NCI-H2107 treated with DMSO at 0.1 percent for 48 hours (cell line): ENCODE data around the gene RPS17.
"Not testable (repeated sequence)": the region's sequence is repeated elsewhere in the genome, so short reads cannot be mapped to it uniquely, and the experiment has no call there.

Source experiments
- DNase-seq: peaks from one replicate; lab custom pipeline; 2025; ENCODE audit not compliant: unreplicated experiment; lab: John Stamatoyannopoulos, UW

The RPS17 gene

DNA sequence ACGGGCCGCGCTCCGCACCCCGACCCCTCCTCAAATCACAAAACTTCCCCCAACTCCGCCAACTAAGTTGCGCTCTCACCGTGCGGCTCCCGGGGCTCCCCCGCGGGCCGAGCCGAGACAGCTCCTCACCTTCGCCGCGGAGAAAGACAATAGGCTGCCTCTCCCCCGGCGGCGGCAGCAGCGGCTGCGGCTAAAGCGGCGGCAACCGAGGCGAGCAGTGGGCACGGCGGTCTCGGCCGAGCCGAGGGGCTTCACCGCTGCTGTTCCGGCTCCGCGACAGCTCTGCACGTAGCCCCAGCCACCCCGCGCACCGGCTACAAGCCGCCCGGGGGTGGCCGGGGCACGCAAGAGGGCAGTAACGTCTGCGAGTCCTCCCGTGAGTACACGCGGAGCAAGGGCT, 26.7 kb downstream of the RPS17 start:
- not testable (repeated sequence) for DNase-seq

DNA sequence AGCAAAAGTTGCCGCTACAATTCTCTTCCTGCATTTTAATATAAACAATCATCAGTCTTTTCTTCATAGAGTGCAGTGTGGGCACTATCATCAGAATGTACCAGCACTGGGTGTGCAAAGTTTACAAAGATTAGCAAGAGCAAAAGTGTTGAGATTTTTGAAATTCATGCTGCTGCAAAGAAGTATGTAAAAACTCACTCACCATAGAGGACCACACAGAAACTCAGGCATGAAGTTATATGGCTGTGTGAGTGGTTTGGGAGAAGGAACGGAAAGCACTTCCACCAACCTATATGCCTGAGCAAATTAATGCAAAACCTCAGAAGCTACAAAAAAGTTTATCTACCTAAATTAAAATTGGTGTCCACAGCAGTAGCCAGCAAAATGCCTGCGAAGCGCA, 32.6 kb downstream of the RPS17 start:
- DNase-seq = not testable (repeated sequence)

DNA sequence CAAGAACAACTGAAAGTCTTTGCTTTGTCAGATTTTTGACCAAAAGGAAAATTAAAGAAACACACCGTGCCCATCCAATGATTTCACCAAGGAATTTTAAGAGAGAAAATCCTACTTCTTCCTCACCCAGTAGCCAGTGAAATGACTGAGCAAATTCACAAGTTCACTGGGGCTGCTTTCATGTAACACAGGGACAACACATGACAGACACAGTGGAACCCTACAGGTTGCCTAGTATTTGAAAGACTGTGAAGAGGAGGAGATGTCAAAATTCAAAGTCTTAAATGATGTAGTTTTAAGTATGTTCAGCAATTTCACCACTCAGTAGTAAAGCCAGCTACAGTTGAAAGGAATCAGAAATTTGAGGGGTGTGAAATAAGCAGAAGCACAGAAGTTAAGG, 33.2 kb downstream of the RPS17 start:
- DNase-seq = not testable (repeated sequence)

DNA sequence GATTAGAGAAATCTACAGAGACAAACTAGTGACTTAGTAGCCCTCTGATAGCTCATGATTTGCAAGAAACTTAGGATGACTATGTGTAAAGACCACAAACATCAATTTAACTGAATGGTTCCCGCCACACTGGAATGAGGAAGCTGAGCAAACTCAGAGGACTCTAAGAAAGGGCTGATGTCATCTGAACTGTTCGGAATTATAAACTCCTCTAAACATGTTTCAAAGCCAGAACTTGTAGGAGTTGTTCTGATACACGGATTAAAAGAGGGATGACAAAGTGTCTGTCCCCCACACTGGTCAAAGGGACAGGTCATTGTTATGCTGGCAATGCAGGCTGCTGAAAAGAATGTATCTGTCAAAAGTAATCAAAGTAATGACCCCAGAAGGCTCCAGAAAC, 34.4 kb downstream of the RPS17 start:
- not testable (repeated sequence) for DNase-seq

DNA sequence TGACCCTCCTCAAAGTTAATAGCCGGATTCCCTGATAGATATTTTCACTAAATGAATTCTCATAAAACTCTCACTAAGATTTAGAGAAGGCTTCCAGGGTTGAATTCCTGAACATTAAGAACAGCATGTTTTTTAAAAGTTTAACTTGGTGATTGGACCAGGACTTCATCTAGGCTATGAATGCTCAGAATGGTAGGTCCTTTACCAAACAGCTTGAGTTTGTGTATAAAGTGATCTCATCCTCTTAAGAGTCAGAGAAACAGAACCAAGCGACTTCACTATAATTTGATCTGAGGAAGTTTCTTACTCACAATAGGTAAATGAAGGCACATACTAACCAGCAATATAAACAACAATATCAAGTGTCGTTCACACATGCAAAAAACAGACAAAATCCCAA, 36.2 kb downstream of the RPS17 start:
- not testable (repeated sequence) for DNase-seq

DNA sequence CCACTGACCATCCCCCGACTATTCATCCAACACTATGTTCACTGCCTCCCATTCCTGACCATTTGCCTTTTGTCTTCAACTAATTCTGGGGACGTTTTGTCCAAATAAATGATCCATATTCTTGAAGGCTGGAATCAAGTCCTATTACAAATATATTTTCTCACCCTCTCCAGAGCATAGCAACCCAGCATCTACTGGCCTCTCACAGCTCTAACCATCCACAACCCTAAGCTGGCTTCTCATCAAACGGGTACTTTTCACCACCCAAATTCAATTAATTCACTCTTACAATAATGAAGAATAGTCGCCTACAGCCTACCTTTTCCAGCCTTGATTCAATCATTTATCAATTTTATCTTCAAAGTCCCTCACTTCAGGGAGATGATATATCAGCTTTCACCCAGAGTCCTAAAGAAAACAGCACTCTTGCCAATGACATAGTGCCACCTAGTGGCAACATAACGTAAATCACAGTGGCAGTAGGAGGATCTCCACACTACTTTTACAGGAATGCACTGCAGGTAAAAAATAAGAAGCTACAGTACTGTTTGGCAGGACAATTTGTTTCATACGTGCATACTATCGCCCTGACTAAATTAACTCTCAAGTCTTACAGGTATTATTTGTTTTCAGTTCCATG, 37.4 kb downstream of the RPS17 start:
- not testable (repeated sequence) for DNase-seq

DNA sequence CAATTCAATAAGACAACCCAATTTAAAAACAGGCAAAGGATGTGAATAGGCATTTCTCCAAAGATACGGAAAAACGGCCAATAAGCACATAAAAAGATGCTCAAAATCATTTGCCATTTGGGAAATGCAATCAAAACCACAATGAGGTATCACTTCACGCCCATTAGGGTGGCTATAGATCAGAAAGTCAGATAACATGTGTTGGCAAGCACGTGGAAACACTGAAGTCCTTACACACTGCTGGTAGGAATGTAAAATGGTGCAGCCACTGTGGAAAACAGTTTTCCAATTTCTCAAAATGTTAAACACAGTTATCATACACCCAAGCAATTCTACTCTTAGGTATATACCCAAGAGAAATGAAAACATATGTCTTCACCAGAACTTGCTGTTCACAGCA, 39.5 kb downstream of the RPS17 start:
- DNase-seq = not testable (repeated sequence)

DNA sequence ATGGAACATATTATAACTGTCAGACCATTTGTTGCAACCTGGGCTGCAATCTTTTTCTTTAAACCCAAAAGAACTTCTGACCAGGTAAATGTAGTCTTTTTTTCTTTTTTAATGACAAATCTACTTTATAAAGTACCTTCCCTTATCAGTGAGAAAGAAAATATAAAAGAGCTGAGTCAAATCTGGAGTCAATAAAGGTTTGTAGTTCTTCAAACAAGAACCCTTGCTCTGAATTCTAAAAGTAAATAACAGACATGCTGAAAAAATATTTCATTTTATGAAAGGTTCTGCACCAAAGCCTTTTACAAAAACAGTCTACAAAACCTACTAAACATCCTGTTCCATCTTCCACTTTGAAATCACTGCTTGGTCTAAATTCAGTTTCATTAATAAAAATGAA, 42.3 kb downstream of the RPS17 start:
- not testable (repeated sequence) for DNase-seq

DNA sequence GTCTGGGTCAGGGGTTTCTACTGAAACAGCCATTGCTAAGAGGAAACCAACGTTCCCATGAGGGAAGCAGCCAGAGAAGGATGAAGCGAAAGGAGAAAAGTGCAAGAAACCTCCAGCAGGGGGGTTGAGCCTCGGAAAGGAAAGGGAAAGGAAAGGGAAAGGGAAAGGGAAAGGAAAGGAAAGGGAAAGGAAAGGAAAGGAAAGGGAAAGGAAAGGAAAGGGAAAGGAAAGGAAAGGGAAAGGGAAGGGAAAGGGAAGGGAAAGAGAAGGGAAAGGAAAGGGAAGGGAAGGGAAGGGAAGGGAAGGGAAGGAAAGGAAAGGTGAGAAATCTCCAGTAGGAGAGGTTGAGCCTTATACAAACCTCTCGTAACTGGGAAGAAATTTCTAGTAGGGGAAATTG, 52.0 kb downstream of the RPS17 start:
- DNase-seq = not testable (repeated sequence)

DNA sequence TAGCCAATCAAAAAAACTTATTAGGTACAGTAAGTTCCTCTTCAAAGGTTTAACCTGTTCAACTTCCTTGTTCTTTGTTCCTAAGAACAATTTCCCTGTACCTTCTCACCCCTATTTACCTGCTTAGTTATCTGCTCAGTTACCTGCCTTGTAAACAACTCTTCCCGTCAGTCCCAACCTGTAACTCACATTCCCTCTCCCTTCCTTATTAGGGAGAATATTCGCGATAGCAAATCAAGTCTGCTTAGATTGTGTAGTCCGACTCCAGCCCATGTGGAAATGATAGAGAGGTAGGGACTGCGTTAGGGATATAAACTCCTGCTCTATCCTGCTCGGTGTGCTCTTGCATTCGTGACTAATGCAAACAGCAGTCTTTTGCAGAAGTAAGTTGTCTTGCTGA, 53.2 kb downstream of the RPS17 start:
- not testable (repeated sequence) for DNase-seq
